Activated B cell treated with CpG ODN at 0.5 μM for 24 hours (primary cell): ENCODE measurements around the gene FADD. TPM values are rescaled to one million over a fixed set of nuclear protein-coding genes. Genes with fewer than 3 reads are reported as not detected.

Experiments
- ATAC-seq: fragments of 200-7000 bp; cut with Tn5 transposase; one replicate; pipeline ENCODE4 v1.10.0; 2021; ENCODE audit warnings: low read depth, mild to moderate bottlenecking, moderate library complexity
- CTCF ChIA-PET: fragments of 350-600 bp; sonication (Branson Sonifier 250); formaldehyde crosslinking; loops from one replicate; lab custom pipeline; 2021; ENCODE audit warnings: antibody characterized with exemption; lab: Charles Lee
- POLR2A ChIA-PET: fragments of 350-600 bp; sonication (Branson Sonifier 250); formaldehyde crosslinking; loops from one replicate; lab custom pipeline; 2021; ENCODE audit warnings: antibody characterized with exemption; lab: Charles Lee
- DNase-seq: peaks from one replicate; pipeline ENCODE4 v3.0.0; 2022
- H3K27ac Mint-ChIP-seq: one replicate; pipeline ENCODE4 v1.8.0; 2020; ENCODE audit warnings: mixed read lengths
- H3K27me3 Mint-ChIP-seq: one replicate; pipeline ENCODE4 v1.8.0; 2021; ENCODE audit warnings: mixed read lengths
- H3K36me3 Mint-ChIP-seq: one replicate; pipeline ENCODE4 v1.8.0; 2021; ENCODE audit warnings: low read depth, mixed read lengths
- H3K4me1 Mint-ChIP-seq: one replicate; pipeline ENCODE4 v1.8.0; 2021; ENCODE audit warnings: mixed read lengths
- H3K4me3 Mint-ChIP-seq: one replicate; pipeline ENCODE4 v1.8.0; 2020; ENCODE audit warnings: mild to moderate bottlenecking, mixed read lengths
- H3K9me3 Mint-ChIP-seq: one replicate; pipeline ENCODE4 v1.8.0; 2020; ENCODE audit warnings: mixed read lengths
- intact Hi-C: fragments of 100-400 bp; cut with micrococcal nuclease; formaldehyde crosslinking; loops from one replicate; pipeline ENCODE4 v1.15.1; 2024
- total RNA-seq: library from RNA; stranded (reverse); gene quantifications from 2 replicates; pipeline ENCODE4 v1.2.3, GENCODE V29; 2022
- TF ChIP-seq, protein P1 (sequence below): fragments of 200-600 bp; IDR thresholded peaks from one replicate; pipeline ENCODE4 v1.8.0; 2022; ENCODE audit warnings: antibody characterized with exemption, mild to moderate bottlenecking

FADD gene
- total RNA-seq, 1 donor from 2014 or later, result 31.2 TPM

DNA sequence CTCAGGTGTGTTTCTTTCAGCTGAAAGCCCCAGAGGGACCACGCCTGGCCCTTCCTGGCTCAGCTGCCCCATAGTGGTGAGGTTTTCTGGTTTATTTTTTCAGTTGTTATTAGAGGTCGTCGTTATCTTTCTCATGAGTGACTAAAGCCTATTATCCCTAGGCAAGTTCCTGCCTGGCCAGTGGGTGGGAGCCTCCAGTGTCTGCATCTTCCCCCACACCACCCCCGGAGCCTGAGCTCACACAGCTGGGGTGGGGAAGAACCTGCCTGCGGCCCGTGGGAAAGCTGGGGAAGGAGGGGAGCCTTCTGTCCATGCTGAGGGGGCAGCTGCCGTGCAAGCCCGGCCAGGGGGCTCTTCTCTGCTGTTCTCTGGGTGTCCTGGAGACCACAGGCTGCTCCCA lies 43.1 kb downstream of the FADD start:
- intact Hi-C loops, result no loop called here

DNA sequence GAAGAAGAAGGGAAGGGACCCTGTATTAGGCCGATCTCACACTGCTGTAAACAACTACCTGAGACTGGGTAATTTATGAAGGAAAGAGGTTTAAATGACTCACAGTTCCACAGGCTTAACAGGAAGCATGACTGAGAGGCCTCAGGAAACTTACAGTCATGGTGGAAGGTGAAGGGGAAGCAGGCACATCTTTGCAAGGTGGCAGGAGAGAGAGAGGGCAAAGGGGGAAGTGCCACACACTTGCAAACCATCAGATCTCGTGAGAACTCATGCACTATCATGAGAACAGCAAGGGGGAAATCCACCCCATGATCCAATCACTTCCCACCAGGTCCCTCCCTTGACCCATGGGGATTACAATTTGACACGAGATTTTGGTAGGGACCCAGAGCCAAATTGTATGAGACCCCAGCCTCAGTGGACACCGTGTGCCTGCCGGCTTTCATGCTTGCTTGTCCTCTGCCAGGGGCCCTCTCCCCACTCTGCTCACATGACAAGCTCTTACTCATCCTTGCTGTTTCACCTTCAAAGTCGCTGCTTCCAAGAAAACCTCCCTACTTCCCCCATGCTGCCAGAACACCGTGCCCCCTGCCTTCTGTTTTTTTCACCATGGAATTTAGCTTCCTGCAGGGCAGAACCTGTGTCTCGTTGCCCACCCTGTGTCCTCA lies 44.1 kb downstream of the FADD start:
- H3K4me1 Mint-ChIP-seq, result no peaks in the 10 kb centered on the region
- peaks cover 8% of the 10 kb centered on the region for H3K27me3 Mint-ChIP-seq
- H3K36me3 Mint-ChIP-seq, result no peaks in the 10 kb centered on the region
- ATAC-seq (no peak), DNase-seq (no peak)
- no peak overlapping the region for H3K4me3 Mint-ChIP-seq
- TF ChIP-seq, protein P1, sequence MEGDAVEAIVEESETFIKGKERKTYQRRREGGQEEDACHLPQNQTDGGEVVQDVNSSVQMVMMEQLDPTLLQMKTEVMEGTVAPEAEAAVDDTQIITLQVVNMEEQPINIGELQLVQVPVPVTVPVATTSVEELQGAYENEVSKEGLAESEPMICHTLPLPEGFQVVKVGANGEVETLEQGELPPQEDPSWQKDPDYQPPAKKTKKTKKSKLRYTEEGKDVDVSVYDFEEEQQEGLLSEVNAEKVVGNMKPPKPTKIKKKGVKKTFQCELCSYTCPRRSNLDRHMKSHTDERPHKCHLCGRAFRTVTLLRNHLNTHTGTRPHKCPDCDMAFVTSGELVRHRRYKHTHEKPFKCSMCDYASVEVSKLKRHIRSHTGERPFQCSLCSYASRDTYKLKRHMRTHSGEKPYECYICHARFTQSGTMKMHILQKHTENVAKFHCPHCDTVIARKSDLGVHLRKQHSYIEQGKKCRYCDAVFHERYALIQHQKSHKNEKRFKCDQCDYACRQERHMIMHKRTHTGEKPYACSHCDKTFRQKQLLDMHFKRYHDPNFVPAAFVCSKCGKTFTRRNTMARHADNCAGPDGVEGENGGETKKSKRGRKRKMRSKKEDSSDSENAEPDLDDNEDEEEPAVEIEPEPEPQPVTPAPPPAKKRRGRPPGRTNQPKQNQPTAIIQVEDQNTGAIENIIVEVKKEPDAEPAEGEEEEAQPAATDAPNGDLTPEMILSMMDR, result no peak
- POLR2A ChIA-PET, result no interaction called here
- CTCF ChIA-PET, result no interaction called here
- H3K27ac Mint-ChIP-seq, result no peak overlapping the region
- intact Hi-C loops, result no loop called here
- no peaks in the 10 kb centered on the region for H3K9me3 Mint-ChIP-seq

More for the DNA sequence above, 43.1 kb downstream of the FADD start:
- ChIA-PET POLR2A (no interaction called here), CTCF (no interaction called here)
- Mint-ChIP-seq H3K27me3 (peaks cover 8% of the 10 kb centered on the region), H3K4me3 (no peak overlapping the region), H3K4me1 (no peaks in the 10 kb centered on the region), H3K36me3 (no peaks in the 10 kb centered on the region), H3K9me3 (no peaks in the 10 kb centered on the region), H3K27ac (no peak overlapping the region)
- TF ChIP-seq, protein P1, result no peak
- ATAC-seq, result no peak
- DNase-seq, result no peak

DNA sequence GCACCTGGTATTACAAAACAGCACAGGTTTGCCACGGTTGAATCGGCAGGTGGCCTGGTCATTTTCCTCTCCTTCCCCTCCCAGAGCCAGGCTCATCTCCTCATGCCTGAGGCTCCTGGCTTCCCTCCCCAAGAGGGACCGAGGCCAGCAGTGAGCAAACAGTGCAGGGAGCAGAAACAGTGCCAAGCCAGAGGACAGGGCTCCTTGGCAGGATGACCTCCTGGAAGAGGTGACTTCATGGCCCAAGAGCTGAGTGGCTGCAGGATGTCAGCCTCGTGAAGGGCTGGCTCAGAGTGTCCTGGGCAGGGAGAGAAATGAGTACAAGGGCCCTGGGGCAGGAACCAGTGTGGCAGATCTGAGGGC lies 44.6 kb downstream of the FADD start:
- H3K4me3 Mint-ChIP-seq, result no peak overlapping the region
- H3K27ac Mint-ChIP-seq, result no peak overlapping the region
- H3K36me3 Mint-ChIP-seq, result no peaks in the 10 kb centered on the region
- no peak for DNase-seq
- TF ChIP-seq, protein P1, result no peak
- POLR2A ChIA-PET, result no interaction called here
- intact Hi-C loops, result no loop called here
- peaks cover under 1% of the 10 kb centered on the region for H3K4me1 Mint-ChIP-seq
- peaks cover 7% of the 10 kb centered on the region for H3K27me3 Mint-ChIP-seq
- CTCF ChIA-PET, result no interaction called here
- no peaks in the 10 kb centered on the region for H3K9me3 Mint-ChIP-seq
- ATAC-seq, result no peak

DNA sequence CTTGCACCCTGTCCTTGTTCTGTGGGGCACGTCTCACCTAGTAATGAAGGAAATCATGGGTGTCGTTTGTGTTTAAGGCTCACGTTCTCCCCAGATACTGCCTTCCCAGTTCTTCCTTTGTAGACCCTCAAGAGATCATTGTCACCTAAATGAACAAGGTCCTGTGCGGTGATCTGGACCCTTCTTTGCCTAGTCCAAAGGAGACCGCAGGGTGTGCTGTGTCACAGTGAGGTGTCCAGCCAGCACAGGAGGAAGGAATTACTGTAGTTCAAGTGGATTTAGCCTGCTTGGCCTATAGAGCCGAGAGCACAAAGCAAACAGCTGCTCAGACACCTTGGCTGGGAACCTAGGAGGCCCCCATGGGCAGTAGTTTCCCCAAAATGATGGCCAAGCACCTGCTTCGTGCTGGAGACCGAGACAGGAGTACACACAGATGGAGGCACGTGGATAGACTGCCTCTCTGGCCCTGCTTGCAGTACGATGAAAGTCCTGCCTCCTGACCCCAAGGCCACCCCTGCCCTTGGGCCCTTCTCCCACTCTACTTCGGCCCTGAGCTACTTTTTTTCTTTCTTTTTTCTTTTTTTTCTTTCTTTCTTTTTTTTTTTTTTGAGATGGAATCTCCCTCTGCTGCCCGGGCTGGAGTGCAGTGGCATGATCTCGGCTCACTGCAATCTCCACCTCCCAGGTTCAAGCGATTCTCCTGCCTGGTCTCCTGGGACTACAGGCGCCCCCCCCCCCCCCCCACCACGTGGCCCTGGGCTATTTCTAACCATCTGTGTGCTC lies 48.0 kb downstream of the FADD start:
- POLR2A ChIA-PET, result no interaction called here

More for the DNA sequence above, 48.0 kb downstream of the FADD start:
- CTCF ChIA-PET, result no interaction called here
- Mint-ChIP-seq H3K27me3 (peaks cover 1% of the 10 kb centered on the region), H3K36me3 (no peaks in the 10 kb centered on the region), H3K9me3 (no peaks in the 10 kb centered on the region), H3K27ac (no peak overlapping the region), H3K4me3 (no peak overlapping the region), H3K4me1 (peaks cover 4% of the 10 kb centered on the region)
- intact Hi-C loops, result no loop called here
- no peak for DNase-seq
- ATAC-seq, result no peak
- TF ChIP-seq, protein P1, result no peak
